Stimulated activated CD4-positive, alpha-beta T cell treated with anti-CD3 and anti-CD28 coated beads, Interleukin-12 subunit alpha, Interleukin-12 subunit beta, amount 100 ng/mL, for 4 hours (primary cell): Measurements from ENCODE around the gene CYP4F2.
"Not testable (repeated sequence)": the region's sequence is repeated elsewhere in the genome, so short reads cannot be mapped to it uniquely, and the experiment has no call there.

Source experiments
- DNase-seq: peaks from one replicate; pipeline ENCODE4 v3.0.0-alpha.2; 2020

CYP4F2 gene, protein sequence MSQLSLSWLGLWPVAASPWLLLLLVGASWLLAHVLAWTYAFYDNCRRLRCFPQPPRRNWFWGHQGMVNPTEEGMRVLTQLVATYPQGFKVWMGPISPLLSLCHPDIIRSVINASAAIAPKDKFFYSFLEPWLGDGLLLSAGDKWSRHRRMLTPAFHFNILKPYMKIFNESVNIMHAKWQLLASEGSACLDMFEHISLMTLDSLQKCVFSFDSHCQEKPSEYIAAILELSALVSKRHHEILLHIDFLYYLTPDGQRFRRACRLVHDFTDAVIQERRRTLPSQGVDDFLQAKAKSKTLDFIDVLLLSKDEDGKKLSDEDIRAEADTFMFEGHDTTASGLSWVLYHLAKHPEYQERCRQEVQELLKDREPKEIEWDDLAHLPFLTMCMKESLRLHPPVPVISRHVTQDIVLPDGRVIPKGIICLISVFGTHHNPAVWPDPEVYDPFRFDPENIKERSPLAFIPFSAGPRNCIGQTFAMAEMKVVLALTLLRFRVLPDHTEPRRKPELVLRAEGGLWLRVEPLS

DNA sequence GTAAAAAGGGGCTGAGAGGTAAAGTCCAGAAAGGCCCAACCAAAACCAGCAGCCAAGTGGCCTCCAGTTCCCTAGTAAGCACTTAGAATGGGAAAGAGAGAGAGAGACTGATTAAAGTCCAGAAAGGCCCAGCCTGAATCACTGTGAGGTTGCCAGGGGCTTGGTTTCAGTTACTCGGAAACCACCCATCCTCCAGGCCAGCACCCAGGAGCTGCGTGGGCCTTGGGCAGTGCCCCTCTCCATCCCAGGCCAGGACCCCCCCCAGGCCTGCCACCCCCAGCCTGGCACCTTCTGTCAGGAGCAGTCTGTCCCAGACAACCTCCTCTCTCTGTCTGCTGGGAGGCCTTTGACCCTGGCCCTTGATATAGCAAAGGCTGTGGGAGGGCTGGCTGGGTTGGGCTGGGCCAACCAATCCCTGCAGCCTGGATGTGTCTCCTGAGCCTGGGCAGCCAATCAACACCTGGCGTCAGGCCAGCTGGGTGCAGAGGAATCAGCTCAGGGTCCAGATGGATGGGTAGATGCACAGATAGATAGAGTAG lies at the start of gene CYP4F2:
CYP4F2 (minus strand) TSS at position 337 of the 539 bp plus-strand sequence. CDS start 463 bp downstream, outside the sequence.
- no peak for DNase-seq

DNA sequence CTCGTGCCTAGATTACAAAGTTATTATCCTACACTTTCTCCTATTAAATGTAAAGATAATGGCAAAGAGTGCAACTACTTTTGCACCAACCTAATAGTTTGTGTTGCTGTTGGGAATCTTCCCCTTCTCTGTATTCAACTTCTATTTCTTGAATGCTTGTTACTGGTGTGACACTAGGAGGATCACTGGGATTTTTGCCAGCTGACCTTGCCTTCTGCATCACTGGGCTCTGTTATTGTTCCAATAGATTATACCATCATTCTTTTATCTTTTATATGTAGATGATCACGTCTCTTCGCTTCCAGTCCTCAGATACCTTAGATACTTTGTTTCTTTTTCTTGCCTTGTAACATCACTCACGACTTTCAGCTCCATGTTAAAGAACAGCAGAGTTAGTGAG lies 47.4 kb upstream of the CYP4F2 start:
- no peak for DNase-seq

DNA sequence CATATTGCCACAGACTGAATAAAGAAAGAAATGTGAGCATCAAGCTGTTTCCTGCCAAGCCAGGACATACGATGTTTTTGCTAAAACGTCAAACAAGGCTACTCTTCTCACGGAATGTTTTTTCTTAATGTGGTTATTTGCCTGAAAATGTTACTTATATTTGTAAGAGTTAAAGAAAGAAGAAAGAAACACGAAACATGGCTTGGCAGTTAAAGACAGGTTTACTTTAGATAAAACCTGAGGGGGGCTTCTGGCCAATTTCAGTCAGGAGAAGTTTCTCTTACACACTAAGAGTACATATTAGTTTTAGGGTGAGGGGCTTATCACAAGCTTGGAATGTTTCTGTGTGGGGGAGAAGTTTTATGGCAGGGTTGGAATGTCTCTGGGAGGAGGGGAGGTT lies 46.5 kb upstream of the CYP4F2 start:
- DNase-seq: no peak

DNA sequence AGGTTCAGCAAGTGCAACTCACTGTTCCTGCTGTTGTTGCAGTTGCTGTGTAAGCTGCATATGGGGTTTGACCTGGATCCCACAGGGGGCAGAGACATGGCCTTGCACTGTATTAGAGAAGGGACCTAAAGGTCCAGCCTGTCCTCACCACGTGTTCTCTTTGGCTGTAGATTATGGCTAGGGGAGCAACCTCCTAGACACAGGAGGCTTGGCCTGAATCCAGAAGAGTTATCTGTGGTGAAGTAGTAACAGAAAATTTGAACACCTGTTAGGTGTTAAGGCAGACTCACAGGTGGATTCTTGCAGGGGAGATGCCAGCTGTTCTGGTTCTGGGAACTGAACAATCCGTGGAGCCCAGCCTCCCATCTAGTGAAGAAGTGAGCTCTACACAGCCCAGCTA lies 39.9 kb upstream of the CYP4F2 start:
- no peak for DNase-seq

DNA sequence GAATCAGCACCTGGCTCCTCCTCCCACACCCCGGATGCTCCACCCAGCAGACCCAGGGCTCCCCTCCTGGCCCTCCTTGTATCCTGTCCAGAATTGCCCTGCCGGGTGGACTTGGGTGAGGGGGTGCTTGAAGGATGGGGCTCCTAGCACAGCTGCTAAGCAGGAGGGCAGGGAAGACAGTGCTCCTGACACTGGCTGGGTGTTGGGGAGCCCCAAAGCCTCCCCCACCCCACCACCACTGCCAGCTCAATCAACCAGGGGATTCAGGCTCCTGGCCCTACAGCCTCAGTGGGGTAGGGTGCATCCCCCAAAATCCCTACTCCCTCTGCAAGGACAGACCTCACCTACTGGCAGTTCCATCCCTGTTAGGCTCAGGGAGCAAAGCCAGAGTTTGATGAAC lies 39.1 kb upstream of the CYP4F2 start:
- DNase-seq: no peak

DNA sequence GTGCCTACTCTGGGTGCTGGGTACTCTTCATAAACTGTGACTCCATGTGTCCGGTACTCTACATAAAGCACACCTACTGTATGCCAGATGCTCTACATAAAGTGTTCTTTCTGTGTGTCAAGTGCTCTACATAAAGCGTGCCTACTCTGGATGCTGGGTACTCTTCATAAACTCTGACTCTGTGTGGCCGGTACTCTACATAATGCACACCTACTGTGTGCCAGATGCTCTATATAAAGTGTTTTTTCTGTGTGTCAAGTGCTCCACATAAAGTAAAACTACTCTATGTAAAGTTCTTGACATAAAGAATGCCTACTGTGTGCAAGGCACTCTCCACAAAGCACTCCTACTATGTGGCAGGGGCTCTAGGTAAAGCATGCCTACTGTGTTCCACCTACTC lies 38.3 kb upstream of the CYP4F2 start:
- no peak for DNase-seq

DNA sequence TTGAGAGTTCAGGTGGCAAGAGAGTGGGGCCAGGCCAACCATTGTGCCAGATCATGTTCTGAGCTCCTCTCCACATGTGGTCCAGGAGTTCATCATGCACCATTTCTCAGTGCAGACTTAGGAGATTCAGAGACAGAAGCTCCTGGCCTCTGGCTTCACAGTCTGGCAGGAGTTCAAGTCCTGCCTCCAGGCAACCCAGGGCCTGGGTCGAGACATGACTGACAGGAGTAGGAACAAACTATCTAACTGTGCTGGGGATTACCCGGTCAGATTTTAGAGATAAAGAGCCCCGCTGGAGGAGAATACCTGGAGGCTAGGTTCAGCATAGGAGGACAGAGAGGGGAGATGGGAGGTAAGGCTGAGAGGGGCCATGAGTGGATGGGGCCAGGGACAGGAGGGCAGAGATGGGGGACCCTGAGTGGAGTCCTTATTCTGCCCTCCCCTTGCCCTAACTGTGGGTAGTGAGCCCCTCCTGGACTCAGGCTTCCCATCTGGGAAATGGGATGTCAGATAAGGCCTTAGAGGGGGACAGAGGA lies 37.4 kb upstream of the CYP4F2 start:
- DNase-seq: no peak

DNA sequence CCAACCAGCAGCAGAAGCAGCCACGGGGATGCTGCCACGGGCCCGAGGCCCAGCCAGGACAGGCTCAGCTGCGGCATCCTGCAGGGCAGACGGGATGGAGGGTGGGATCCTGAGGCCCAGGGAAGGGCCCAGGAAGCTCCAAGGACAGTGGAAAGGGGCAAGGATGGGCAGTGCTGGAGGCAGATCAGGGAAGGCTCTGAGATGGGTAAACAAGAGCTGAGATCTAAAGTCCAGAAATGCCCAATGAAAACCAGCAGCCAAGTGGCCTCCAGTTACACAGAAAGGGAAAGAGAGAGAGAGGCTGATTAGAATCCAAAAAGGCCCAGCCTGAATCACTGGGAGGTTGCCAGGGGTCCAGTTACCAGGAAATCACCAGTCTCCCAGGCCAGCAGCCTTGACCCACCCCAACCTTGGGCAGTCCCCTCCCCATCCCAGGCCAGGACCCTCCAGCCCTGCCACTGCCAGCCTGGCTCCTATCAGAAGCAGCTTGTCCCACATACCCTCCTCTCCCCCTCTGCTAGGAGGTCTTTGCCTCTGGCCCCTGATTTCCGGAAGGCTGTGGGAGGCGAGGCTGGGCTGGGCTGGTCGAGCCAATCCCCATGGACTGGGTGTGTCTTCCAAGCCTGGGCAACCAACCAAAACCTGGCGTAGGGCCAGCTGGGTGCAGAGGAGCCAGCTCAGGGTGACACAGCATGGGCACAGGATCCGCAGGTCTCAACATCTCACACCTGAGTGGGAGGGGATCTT lies 36.6 kb upstream of the CYP4F2 start, which contains the start of gene CYP4F11:
CYP4F11 (minus strand) TSS at position 198 of the 747 bp plus-strand sequence; CDS start at position 77, 121 bp downstream.
- DNase-seq: no peak

DNA sequence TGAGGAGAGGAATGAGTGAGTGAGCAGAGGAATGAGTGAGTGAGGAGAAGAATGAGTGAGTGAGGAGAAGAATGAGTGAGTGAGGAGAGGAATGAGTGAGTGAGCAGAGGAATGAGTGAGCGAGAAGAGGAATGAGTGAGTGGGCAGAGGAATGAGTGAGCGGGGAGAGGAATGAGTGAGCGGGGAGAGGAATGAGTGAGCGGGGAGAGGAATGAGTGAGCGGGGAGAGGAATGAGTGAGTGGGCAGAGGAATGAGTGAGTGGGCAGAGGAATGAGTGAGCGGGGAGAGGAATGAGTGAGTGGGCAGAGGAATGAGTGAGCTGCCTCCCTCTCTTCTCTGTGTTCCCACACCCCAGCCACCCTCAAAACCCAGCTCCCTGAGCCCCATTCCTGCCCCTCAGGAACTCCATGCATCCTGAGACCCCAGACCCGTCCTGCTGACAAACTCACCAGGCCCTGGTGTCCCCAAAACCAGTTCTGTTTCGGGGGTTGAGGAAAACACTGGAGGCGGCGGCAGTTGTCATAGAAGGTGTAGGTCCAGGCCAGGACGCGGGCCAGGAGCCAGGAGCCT lies 36.0 kb upstream of the CYP4F2 start:
- not testable (repeated sequence) for DNase-seq

DNA sequence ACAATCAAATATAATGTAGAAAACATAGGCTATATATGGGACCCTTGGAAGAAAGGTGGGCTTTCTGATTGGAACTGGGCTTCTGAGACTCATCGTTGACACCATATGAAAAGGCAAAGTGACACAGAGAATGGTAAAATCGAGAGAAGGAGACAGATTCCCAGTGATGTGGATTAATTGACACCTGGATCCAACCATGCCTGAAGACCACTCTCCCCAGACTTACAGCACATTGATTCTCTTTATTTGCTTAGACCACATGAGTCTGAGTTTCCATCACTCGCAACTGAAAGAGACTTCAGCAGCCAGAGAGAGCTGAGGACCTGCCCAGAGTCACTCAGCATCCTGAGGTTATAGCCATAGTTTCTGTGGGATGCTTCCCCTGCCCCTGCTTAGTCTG lies 30.4 kb upstream of the CYP4F2 start:
- DNase-seq: no peak

DNA sequence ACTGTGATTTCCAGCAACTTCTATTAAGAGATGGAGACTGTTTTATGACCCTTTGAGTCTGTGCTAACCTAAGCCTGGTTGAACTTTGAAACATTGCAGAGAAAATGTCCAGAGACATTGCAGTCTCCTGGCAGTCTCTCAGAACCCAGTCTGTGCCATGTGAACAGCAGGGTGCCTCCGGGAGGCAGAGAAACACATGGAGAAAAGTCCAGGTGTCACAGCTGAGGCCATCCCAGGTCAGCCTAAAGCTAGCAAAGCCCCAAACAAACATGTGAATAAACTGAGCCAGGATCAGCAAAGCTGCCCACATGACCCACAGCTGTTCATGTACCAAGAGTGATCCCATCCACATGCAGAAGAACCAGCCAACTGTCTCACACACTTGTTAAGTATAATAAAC lies 28.6 kb upstream of the CYP4F2 start:
- no peak for DNase-seq

DNA sequence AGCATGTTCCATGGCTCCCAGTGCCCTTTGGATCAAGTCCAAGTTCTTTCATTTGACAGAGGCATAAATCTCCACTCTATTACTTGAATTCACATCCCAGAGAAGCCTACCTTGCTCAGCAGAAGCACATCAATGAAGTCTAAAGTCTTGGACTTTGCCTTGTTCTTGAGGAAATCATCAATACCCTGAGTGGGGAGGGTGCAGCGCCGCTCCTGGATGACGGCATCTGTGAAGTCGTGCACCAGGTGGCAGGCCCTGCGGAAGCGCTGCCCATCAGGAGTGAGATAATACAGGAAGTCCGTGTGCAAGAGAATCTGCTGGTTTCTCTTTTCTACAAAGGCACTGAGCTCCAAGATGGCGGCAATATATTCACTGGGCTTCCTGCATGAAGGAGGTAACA lies 25.8 kb upstream of the CYP4F2 start:
- DNase-seq: no peak

DNA sequence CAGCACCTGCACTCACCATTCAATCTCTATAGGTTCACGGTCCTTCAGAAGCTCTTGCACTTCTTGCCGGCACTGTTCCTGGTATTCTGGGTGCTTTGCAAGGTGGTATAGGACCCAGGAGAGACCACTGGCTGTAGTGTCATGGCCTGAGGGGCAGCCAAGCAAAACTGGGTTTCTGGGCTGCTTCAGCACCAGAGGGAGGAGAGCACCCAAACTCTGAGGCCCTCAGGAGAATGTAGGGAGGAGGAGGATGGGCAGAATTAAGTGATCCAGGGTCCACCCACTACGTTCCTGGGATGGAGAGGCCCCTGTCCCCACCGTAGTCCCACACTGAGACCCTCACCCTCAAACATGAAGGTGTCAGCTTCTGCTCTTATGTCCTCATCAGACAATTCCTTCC lies 24.1 kb upstream of the CYP4F2 start:
- DNase-seq: no peak

DNA sequence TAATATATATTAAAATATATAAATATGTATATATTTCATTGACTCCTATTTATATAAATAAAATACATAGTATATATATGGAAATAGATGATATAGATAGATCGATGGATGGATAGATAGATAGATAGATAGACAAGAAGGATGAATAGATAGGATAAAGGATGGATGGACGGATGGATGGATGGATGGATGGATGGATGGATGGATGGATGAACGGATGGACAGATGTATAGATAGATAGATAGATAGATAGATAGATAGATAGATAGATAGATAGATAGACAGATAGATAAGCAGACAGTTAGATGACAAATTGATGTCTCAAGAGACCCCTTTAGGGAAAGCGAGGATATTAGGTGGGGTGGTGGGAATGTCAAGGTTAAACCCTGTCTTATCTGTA lies 21.4 kb upstream of the CYP4F2 start:
- no peak for DNase-seq

DNA sequence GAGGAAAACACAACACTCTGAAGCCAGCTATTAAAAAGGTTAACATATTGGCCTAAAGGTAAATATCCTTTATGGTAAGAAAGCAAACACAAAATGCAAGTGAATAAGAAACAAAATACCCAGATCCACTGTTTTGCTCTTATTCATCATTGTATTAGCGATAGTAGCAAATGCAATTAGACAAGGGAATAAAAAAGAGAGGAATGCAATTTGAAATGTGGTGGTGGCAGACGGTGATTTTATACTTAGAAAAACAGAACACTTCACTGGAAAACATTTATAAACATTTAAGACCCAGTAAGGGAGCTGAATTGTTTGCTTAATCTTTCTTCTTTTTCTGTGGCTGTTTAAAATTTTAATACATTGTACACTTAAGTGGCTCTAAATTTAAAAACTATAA lies 17.2 kb upstream of the CYP4F2 start:
- DNase-seq: no peak

DNA sequence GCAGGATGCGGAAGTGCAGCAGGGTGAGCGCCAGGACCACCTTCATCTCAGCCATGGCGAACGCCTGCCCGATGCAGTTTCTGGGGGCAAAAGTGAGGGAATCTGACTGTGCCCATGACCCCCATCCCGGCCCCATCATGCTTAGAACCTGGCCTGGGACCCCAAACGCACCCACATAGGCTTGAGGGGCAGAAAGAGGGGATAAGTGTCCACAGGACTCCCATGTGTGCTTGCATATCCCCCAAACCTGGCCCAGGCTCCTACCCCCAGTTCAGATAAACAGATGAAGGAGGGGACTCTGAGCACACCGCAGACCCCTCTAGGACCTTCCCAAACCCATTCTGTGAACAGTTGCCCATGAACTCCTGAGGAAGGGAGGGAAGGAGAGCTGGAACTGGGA lies 16.0 kb upstream of the CYP4F2 start:
- DNase-seq: no peak

DNA sequence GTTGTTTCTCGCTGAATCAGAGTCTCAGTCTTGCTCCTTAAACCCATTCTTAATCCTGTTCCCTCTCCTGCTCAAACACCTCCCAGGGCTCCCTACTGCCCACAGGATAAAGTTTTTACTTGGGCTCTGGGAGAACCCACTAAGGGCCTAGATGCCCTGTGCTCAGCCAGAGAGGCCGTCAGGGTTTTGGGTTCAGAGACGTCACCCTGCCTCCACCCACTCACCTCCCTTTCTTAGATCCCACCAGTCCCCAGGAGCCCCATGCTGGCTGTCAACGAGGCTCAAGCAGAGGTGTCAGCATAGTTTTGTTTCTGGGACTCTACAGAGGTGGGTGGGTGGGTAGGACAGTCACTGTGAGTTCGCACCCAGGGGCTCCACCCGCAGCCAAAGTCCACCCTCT lies 15.5 kb upstream of the CYP4F2 start:
- no peak for DNase-seq

DNA sequence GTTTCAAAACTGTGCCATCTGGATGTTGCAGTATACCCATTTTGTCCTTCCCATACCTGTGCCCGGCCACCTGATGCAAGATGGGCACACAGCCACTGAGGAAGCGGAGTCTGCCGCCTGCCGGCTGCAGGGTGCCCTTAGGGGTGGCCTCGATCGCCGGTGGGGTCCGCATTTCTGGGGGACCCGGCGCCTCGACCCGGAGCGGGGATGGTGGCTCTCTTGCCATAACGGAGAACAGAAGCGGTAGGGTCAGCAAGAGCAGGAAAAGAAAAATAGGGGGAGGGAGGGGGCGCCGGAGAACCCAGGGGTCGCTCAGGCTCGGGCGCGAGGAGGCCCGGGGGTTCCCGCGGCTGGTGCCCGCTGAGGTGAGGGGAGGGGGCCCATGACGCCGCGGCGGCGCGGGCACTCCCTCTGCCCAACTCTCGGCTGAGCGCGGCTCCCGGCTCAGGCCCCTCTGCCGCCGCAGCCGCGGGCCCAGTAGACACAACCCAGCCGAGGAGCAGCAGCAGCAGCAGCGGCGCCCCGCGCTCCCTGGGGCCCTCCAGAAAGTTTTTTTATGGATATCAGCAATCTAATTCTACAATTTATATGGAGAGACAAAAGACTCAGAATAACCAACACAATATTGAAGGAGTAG lies 13.8 kb upstream of the CYP4F2 start:
- no peak for DNase-seq

DNA sequence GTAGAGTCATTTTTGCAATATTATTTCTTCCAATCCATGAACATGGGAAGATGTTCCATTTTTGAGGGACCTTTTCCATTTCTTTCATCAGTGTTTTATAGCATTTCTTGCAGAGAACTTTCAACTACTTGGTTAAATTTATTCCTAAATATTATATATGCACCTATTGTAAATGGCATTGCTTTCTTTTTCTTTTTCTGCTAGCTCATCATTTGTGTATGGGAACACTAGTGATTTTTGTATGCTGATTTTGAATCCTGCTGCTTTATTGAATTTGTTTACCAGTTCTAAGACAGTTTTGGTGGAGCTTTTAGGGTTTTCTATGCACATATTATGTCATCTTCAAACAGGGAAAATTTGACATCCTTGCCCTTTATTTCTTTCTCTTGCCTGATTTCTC lies 7.2 kb upstream of the CYP4F2 start:
- no peak for DNase-seq

DNA sequence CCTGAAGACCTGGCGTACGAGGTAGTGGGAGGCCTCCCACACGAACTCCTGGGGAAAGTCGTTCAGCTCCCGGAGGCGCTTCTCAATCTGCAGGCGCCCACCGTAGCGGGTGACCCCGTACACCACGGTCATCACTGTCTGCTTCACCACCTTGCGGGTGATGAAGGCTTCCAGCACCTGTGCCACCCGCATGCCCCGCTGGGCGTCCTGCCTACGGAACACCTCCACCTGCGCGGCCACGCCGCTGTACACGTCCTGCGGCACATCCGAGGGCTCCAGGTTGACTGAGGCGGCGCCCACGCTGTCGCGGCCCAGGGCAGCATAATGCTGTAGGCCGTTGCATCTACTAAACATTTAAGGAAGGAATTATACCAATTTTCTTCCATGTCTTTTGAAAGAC lies 5.0 kb upstream of the CYP4F2 start:
- not testable (repeated sequence) for DNase-seq

DNA sequence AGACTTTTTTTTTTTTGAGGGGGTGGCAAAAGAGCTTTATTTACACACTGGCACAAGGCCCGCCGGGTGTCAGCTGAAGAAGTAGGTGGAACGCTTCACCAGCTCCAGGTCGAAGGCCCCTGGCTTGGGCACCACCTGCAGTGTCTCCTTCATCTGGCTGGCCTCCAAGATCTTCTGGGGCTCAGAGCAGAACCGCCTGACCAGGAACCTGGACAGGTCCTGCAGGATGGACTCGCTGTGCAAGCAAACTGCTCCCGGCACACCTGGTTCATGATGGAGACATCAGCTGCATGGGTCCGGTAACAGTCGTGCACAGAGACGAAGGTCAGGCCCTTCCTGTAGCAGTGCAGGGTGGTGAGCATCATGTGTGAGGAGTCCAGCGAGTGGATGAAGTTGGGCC lies 4.4 kb upstream of the CYP4F2 start:
- no peak for DNase-seq

DNA sequence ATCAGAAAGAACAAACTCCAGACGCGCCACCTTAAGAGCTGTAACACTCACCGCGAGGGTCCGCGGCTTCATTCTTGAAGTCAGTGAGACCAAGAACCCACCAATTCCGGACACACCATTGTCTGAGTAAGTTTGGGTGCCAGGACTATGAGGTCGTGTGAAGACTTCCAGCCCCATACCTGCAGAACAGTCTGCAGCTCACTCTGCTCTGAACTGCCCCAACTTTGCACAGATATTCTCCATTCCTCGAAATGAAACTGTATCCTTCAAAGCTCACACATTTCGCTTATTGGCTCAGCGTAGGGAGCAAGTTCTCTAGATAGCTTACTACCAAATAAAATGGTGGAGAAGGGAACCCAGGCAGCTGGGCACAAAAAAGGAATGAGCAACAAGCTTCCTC lies 2.6 kb upstream of the CYP4F2 start:
- DNase-seq: no peak

DNA sequence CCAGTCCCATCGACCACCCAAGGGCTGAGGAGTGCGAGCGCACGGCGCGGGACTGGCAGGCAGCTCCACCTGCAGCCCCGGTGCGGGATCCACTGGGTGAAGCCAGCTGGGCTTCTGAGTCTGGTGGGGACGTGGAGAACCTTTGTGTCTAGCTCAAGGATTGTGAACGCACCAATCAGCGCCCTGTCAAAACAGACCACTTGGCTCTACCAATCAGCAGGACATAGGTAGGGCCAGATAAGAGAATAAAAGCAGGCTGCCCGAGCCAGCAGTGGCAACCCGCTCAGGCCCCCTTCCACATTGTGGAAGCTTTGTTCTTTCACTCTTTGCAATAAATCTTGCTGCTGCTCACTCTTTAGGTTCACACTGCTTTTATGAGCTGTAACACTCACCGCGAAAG lies 2.2 kb upstream of the CYP4F2 start:
- not testable (repeated sequence) for DNase-seq
